Measurements from ENCODE around the gene PAQR7.

Gene PAQR7

GRCh38 chr1:25916460-25916859, 41.0 kb upstream of the PAQR7 start:
- TF ChIP-seq, protein P1, sequence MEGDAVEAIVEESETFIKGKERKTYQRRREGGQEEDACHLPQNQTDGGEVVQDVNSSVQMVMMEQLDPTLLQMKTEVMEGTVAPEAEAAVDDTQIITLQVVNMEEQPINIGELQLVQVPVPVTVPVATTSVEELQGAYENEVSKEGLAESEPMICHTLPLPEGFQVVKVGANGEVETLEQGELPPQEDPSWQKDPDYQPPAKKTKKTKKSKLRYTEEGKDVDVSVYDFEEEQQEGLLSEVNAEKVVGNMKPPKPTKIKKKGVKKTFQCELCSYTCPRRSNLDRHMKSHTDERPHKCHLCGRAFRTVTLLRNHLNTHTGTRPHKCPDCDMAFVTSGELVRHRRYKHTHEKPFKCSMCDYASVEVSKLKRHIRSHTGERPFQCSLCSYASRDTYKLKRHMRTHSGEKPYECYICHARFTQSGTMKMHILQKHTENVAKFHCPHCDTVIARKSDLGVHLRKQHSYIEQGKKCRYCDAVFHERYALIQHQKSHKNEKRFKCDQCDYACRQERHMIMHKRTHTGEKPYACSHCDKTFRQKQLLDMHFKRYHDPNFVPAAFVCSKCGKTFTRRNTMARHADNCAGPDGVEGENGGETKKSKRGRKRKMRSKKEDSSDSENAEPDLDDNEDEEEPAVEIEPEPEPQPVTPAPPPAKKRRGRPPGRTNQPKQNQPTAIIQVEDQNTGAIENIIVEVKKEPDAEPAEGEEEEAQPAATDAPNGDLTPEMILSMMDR (IDR thresholded peaks at IDR 0.05; ENCODE audit: insufficient read depth, missing control alignments), result no peak
- no peak for DNase-seq (ENCODE audit: insufficient read length, low spot score)
- FAIRE-seq, result no peak

DNA sequence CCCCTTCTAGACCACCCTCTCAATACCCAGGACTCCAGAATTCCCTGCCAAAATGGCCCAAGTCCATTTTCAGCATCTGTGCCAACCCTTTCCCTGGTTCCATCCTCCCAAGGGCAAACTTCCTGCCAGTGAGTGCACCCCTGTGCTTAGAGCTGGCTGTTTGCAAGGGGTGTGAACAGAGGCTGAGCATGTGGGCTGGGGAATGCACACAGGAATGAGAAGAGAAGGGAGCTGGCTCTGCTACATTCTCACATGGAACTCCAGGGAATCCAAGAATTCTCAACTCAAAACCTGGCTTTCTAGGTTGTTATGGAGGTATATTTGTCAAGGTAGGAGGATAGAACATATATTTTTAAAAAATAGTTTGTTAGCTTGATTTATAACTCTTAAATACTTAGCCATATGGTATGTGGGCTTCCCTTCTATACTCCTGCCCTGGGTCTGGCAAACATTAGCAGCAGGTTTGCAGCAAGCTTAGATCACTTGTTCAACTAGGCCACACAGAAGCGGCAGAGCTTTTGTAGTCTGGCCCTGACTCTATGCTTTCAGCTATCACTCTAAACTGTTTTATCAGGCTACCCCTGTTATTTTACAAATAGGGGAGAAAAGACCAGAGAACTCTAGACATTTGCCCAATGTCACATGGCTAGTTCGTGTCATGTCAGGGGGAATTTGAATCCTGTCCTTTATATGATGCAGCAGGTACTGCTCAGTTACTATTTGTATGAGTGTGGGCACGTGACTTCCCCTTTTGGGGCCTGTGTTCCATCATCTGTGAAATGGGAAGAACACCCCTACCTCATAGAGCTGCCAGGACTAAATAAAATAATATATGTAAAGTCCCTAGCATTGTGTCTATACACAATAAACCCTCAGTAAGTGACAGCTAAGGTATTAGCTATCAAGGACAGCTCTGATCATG, 38.8 kb upstream of the PAQR7 start:
- DNase-seq (ENCODE audit: insufficient read length, low spot score), result no peak
- TF ChIP-seq, protein P1 (IDR thresholded peaks at IDR 0.05; ENCODE audit: insufficient read depth, missing control alignments), result no peak
- FAIRE-seq, result no peak

DNA sequence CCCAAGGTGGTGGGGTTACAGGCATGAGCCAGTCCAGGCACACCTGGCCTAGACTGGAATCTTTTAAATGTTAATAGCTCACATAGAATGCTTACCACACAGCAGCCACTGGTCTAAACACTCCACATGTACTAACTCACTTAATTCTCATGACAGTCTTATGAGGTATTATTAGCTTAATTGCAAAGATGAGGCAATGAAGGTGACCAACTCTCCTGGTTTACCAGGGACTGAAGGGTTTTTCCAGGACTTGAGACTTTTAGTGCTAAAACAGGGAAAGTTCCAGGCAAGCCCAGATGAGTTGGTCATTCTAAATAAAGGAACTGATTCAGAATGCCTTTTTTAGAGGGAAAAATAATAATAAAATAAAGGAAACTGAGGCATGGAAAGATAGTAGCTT, 37.7 kb upstream of the PAQR7 start:
- TF ChIP-seq, protein P1 (IDR thresholded peaks at IDR 0.05; ENCODE audit: insufficient read depth, missing control alignments), result no peak
- DNase-seq (ENCODE audit: insufficient read length, low spot score) (no peak), FAIRE-seq (no peak)

DNA sequence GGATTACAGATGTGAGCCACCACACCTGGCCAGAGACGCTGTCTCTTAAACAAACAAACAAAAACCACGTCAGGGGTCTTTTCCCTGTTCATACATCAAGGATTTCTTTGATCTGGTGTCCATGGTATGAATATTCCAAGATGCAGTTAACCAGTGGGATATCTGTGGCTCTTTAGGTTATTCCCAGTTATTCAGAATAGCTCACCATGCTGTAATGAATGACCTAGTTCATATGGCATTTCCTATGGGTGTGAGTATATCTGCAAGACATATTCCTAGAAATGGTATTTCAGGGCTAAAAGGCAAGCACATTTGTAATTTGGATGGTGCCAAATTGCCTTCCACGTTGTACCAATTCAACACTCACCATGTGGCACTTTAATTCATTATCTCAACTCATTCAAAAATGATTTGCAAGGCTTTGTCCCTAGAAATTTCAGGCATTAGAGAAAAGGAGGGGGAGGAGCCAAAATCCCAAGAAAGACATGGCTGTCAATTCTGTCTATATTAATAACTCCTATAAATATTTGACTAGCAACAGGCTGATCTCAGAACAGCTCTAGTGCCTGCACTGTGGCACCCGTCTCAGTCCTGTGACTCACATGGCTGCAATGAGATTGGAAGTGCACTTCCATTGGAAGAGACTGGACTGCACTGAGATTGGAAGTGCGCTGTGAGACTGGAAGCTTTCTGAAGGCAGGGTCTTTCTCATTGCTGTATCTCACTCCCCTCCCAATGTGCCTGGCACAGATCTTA, 36.7 kb upstream of the PAQR7 start:
- TF ChIP-seq, protein P1 (IDR thresholded peaks at IDR 0.05; ENCODE audit: insufficient read depth, missing control alignments), result no peak
- DNase-seq (ENCODE audit: insufficient read length, low spot score) (no peak), FAIRE-seq (no peak)

GRCh38 chr1:25911162-25911561, 35.7 kb upstream of the PAQR7 start:
- FAIRE-seq (no peak), DNase-seq (ENCODE audit: insufficient read length, low spot score) (no peak)

GRCh38 chr1:25909040-25909439, 33.5 kb upstream of the PAQR7 start:
- no peak for FAIRE-seq
- no peak for DNase-seq (ENCODE audit: insufficient read length, low spot score)
- TF ChIP-seq, protein P1 (IDR thresholded peaks at IDR 0.05; ENCODE audit: insufficient read depth, missing control alignments), result no peak

More at GRCh38 chr1:25911162-25911561, 35.7 kb upstream of the PAQR7 start:
- TF ChIP-seq, protein P1 (IDR thresholded peaks at IDR 0.05; ENCODE audit: insufficient read depth, missing control alignments), result no peak

Data from D721Med (cell line).